ENCODE measurements around the gene ATP6V0B. TPM values are rescaled to one million over a fixed set of nuclear protein-coding genes. Genes with fewer than 3 reads are reported as not detected.

Gene ATP6V0B
- total and polyA plus RNA-seq, 9 of the 15 experiments (the other 6 are each of a cell fraction or from before 2014, with no cell fraction given): 137 to 328 (median 220) TPM

DNA sequence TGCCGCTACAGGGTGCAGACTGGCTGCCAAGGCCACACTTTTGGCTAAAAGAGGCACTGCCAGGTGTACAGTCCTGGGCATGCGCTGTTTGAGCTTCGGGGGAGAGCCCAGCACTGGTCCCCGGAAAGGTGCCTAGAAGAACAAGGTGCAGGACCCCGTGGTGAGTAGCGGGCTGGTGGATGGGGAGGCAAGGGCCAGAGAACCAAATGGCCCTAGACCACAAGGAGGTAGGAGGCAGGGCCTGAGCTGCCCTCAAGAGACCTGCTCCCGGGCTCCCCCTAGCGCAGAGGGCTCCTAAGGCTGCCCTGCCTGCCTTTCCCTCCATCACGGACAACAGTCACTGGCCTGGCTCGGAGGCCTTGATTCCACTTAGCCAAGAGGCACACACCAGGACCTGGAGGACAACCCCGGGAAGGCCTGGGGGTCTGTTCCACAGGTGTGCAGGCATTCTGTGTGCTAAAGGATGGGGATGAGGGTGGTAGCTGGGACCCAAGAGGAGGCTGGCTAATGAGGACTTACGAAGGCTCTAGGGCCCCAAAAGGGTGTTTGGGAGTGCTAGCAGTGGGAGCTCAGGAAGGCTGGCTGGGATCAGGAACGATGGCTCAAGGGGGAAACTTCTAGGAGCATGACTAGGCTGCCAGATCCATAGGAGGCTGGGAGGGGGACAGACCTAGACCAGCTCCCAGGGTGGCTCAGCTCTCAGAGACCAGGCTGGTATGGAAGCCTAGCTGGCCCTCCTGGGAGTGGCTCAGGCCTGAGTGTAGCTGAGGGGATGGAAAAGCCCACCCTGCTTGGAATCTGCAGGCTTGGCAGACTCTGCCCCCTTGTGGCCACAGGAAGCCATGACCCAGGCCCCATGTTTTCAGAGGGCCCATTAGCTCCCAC lies 40.4 kb upstream of the ATP6V0B start (continued):
- 0 out of 4 replicates have a peak, but pooled peaks of 1 of the 2 experiments have one; percentile 11 for TF ChIP-seq TRIM24 (IDR thresholded peaks at IDR 0.05)
- TF ChIP-seq ZNF41 (CRISPR knock-in tag; conservative IDR thresholded peaks at IDR 0.05): no peak
- TF ChIP-seq ZNF444 (CRISPR knock-in tag; IDR thresholded peaks at IDR 0.05): no peak
- TF ChIP-seq GATAD2A (IDR thresholded peaks at IDR 0.05): no peak
- TF ChIP-seq, protein P1, sequence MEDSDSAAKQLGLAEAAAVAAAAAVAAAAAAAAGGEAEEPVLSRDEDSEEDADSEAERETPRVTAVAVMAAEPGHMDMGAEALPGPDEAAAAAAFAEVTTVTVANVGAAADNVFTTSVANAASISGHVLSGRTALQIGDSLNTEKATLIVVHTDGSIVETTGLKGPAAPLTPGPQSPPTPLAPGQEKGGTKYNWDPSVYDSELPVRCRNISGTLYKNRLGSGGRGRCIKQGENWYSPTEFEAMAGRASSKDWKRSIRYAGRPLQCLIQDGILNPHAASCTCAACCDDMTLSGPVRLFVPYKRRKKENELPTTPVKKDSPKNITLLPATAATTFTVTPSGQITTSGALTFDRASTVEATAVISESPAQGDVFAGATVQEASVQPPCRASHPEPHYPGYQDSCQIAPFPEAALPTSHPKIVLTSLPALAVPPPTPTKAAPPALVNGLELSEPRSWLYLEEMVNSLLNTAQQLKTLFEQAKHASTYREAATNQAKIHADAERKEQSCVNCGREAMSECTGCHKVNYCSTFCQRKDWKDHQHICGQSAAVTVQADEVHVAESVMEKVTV (CRISPR knock-in tag; IDR thresholded peaks at IDR 0.05): peak; percentile 82
- no peak for TF ChIP-seq ZNF232 (CRISPR knock-in tag; IDR thresholded peaks at IDR 0.05)
- no peak for TF ChIP-seq NUFIP1 (IDR thresholded peaks at IDR 0.05; ENCODE audit: partially characterized antibody)
- no peak for TF ChIP-seq ELF4 (CRISPR knock-in tag; IDR thresholded peaks at IDR 0.05)
- TF ChIP-seq FOXA1 (IDR thresholded peaks at IDR 0.05; ENCODE audit: borderline replicate concordance): no peak
- TF ChIP-seq, protein P2, sequence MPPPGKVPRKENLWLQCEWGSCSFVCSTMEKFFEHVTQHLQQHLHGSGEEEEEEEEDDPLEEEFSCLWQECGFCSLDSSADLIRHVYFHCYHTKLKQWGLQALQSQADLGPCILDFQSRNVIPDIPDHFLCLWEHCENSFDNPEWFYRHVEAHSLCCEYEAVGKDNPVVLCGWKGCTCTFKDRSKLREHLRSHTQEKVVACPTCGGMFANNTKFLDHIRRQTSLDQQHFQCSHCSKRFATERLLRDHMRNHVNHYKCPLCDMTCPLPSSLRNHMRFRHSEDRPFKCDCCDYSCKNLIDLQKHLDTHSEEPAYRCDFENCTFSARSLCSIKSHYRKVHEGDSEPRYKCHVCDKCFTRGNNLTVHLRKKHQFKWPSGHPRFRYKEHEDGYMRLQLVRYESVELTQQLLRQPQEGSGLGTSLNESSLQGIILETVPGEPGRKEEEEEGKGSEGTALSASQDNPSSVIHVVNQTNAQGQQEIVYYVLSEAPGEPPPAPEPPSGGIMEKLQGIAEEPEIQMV (tag; conservative IDR thresholded peaks at IDR 0.05; ENCODE audit: low read depth): no peak
- no peak for TF ChIP-seq DPF2 (IDR thresholded peaks at IDR 0.05)
- TF ChIP-seq BCOR (IDR thresholded peaks at IDR 0.05): no peak
- TF ChIP-seq ZNF79 (CRISPR knock-in tag; IDR thresholded peaks at IDR 0.05; ENCODE audit: low read depth): no peak
- no peak for TF ChIP-seq KLF1 (tag; IDR thresholded peaks at IDR 0.05)
- TF ChIP-seq, protein P3, sequence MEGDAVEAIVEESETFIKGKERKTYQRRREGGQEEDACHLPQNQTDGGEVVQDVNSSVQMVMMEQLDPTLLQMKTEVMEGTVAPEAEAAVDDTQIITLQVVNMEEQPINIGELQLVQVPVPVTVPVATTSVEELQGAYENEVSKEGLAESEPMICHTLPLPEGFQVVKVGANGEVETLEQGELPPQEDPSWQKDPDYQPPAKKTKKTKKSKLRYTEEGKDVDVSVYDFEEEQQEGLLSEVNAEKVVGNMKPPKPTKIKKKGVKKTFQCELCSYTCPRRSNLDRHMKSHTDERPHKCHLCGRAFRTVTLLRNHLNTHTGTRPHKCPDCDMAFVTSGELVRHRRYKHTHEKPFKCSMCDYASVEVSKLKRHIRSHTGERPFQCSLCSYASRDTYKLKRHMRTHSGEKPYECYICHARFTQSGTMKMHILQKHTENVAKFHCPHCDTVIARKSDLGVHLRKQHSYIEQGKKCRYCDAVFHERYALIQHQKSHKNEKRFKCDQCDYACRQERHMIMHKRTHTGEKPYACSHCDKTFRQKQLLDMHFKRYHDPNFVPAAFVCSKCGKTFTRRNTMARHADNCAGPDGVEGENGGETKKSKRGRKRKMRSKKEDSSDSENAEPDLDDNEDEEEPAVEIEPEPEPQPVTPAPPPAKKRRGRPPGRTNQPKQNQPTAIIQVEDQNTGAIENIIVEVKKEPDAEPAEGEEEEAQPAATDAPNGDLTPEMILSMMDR (IDR thresholded peaks at IDR 0.05 in 2 of 3, conservative IDR thresholded peaks at IDR 0.05 in 1 of 3; ENCODE audit: insufficient read depth in 2 of 3, low read depth in 1 of 3, low read length in 3 of 3): peak; percentile 95 to 99 (median 98)
- peak; percentile 89 for TF ChIP-seq FOXK1 (CRISPR knock-in tag; IDR thresholded peaks at IDR 0.05; ENCODE audit: borderline replicate concordance)
- TF ChIP-seq ZFP36 (IDR thresholded peaks at IDR 0.05; ENCODE audit: low read depth, low read length, partially characterized antibody): peak; percentile 9
- peak; percentile 89 to 97 for TF ChIP-seq RAD21 (CRISPR knock-in tag; conservative IDR thresholded peaks at IDR 0.05 in 1 of 2, IDR thresholded peaks at IDR 0.05 in 1 of 2)
- no peak for TF ChIP-seq CHD1 (IDR thresholded peaks at IDR 0.05; ENCODE audit: low read length)
- TF ChIP-seq MTA3 (IDR thresholded peaks at IDR 0.05; ENCODE audit: borderline replicate concordance): 0 out of 2 replicates have a peak, but pooled peaks have one; percentile 33
- no peak for TF ChIP-seq ELF1 (tag; IDR thresholded peaks at IDR 0.05)
- TF ChIP-seq MAFG (tag; conservative IDR thresholded peaks at IDR 0.05): no peak; the same call in 1 of the 2 replicates
- no peak for TF ChIP-seq PML (IDR thresholded peaks at IDR 0.05; ENCODE audit: low read length)
- TF ChIP-seq, protein P4, sequence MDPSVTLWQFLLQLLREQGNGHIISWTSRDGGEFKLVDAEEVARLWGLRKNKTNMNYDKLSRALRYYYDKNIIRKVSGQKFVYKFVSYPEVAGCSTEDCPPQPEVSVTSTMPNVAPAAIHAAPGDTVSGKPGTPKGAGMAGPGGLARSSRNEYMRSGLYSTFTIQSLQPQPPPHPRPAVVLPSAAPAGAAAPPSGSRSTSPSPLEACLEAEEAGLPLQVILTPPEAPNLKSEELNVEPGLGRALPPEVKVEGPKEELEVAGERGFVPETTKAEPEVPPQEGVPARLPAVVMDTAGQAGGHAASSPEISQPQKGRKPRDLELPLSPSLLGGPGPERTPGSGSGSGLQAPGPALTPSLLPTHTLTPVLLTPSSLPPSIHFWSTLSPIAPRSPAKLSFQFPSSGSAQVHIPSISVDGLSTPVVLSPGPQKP (CRISPR knock-in tag; IDR thresholded peaks at IDR 0.05): no peak

Measured in K562 (cell line).